GM21367 (cell line): Measurements from ENCODE around the gene CCNY.

Source experiments
- ATAC-seq: cut with Tn5 transposase; IDR thresholded peaks from one replicate; pipeline ENCODE4 v1.9.1; 2021; ENCODE audit not compliant: unreplicated experiment

CCNY gene

GRCh38 chr10:35573796-35574195 is 237.5 kb downstream of the CCNY start:
- no peak for ATAC-seq

GRCh38 chr10:35574924-35575352 is 238.6 kb downstream of the CCNY start:
- no peak for ATAC-seq

- ATAC-seq, result no peak
Measured at GRCh38 chr10:35575640-35576039, 239.3 kb downstream of the CCNY start.

- ATAC-seq, result no peak
Measured at GRCh38 chr10:35576730-35577129, 240.4 kb downstream of the CCNY start.

GRCh38 chr10:35577926-35578617 is 241.8 kb downstream of the CCNY start:
- no peak for ATAC-seq

- ATAC-seq, result no peak
Measured at GRCh38 chr10:35578618-35578956, 242.3 kb downstream of the CCNY start.

- ATAC-seq, result no peak
Measured at GRCh38 chr10:35579116-35579515, 242.8 kb downstream of the CCNY start.

- no peak for ATAC-seq
Measured at GRCh38 chr10:35579726-35580422, 243.6 kb downstream of the CCNY start.

- ATAC-seq, result no peak
Measured at GRCh38 chr10:35580423-35580770, 244.1 kb downstream of the CCNY start.

GRCh38 chr10:35581655-35582054 is 245.3 kb downstream of the CCNY start:
- ATAC-seq, result no peak

- no peak for ATAC-seq
Measured at GRCh38 chr10:35584946-35585345, 248.6 kb downstream of the CCNY start.

- no peak for ATAC-seq
Measured at GRCh38 chr10:35585356-35585755, 249.0 kb downstream of the CCNY start.

GRCh38 chr10:35585903-35586535 is 249.7 kb downstream of the CCNY start:
- ATAC-seq, result no peak

GRCh38 chr10:35588836-35589235 is 252.5 kb downstream of the CCNY start:
- ATAC-seq, result no peak

- no peak for ATAC-seq
Measured at GRCh38 chr10:35592441-35592840, 256.1 kb downstream of the CCNY start.

- no peak for ATAC-seq
Measured at GRCh38 chr10:35594115-35595079, 258.1 kb downstream of the CCNY start.

GRCh38 chr10:35595106-35595505 is 258.8 kb downstream of the CCNY start:
- no peak for ATAC-seq

- no peak for ATAC-seq
Measured at GRCh38 chr10:35598379-35598778, 262.1 kb downstream of the CCNY start.

- ATAC-seq, result no peak
Measured at GRCh38 chr10:35600193-35600592, 263.9 kb downstream of the CCNY start.

- ATAC-seq, result no peak
Measured at GRCh38 chr10:35605191-35605590, 268.9 kb downstream of the CCNY start, which contains the start of gene GJD4. GJD4 (plus strand) TSS chr10:35605341; CDS start chr10:35605568, 227 bp downstream.

GRCh38 chr10:35606430-35606829 is 270.1 kb downstream of the CCNY start:
- ATAC-seq, result no peak
